ENCODE measurements around the gene P3R3URF. TPM values are rescaled to one million over a fixed set of nuclear protein-coding genes. Genes with fewer than 3 reads are reported as not detected.

Gene P3R3URF
- total RNA-seq, result not detected in 2 replicates

DNA sequence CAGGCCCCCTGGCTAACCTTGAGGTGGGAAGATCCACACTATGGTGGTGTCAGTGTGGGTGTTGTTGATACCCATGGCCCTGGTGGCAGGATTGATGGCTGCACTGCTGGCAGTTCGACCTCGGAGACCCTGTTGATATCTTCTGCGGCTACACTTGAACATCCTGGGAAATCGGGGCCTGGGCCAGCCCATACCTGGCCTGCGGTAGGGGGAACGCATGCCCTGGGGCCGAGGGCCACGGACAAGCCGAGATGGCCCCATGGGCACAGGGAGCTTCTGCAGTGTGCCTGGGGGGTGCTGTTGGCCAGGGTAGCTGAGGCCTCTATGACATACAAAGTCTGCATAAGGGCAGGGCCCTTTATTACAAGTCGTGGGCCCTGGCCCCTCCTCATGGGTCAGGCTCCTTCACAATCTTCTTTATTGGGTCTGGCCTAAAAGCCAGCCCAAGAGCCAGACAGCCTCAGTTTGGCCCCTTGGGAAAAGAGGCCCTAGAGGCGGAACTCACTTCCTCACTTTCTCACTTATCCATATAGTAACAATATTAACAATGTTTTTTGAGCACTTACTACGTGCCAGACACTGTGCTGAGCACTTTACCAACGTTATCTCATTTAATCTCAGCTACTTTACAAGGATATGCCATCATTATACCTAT, at the start of gene P3R3URF:
Gene P3R3URF (minus strand): TSS at position 278 of the 655 bp plus-strand sequence. CDS start 17 bp downstream, at position 261.

DNA sequence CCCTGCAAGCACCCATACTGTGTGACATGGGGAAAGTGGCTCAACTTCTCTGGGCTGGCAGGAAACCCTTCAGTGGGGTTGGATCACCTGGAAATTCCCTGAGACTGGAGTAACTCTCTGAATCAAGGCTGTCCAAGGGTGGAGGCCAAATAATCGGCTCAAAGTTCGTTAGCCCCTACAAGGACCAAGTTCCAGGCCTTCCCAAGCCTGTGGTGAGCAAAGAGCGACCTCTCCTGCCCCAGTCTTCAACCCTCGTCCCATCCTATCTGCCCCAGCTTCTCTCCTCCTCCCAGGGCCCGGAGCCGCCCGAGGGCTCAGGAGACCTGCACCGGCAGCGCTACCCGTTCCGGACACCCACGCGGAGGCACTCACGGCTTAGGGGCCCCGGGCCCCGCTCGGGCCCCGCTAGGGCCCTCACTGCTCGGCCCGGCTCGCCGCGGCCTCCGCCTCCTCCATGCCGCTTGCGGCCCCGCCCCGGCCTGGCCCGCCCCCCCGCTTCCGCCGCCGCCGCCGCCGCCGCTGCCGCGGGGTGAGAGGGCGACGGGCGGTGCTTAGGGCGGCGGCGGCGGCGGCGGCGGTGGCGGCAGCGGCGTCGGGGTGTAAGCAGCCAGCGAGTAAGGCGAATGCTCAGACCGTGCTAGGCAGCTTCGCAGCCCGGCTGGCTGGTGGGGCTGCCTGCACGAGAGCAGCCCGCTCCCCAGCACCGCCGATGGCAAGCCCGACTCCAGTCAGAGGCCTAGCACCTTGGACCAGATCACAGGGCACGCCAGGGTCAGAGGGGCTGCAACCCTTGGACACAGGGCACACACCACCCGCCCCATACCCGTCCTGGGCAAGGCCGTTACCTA, 21.9 kb upstream of the P3R3URF start, which contains the start of gene POMGNT1:
Gene POMGNT1 (minus strand): TSS at position 471 of the 848 bp plus-strand sequence. CDS start 613 bp downstream, outside the sequence.

DNA sequence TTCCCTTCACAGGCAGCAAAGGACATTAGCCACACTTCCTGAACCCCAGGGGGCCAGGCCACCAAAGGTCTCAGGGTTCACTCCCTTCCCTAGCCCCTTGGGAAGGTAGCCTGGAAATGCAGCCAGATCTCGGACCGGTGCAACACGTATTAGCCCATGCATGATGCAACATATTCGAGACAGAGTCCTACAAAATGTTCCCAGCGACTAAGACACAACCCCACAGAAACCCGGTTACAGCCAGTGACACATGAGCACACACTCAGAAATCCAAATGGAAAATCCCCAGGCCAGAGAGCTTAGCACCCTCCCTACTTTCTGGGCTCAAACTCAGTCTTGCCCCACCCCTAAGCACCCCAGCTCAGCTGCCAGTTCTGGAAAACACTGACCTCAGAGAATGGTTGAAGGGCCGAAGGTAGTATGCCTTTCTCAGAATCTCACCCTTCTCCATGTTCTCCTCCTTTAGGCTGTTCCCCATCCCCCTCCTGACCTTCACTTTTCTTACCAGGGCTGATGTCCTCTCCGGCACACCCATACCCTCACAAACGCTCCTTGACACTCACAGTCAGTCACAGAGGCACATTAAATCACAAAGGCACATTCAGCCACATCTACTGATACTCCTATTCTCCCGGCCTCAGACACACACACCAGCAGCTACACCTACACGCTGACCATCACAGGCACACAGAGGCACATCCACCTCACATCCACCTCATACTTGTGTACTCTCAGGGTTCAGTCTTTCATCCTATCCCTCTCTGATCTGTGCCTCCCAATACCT, 1.6 kb downstream of the P3R3URF start, which contains the start of gene TSPAN1:
Gene TSPAN1 (plus strand): TSS at position 640 of the 784 bp plus-strand sequence. CDS start 6,021 bp downstream, outside the sequence.

DNA sequence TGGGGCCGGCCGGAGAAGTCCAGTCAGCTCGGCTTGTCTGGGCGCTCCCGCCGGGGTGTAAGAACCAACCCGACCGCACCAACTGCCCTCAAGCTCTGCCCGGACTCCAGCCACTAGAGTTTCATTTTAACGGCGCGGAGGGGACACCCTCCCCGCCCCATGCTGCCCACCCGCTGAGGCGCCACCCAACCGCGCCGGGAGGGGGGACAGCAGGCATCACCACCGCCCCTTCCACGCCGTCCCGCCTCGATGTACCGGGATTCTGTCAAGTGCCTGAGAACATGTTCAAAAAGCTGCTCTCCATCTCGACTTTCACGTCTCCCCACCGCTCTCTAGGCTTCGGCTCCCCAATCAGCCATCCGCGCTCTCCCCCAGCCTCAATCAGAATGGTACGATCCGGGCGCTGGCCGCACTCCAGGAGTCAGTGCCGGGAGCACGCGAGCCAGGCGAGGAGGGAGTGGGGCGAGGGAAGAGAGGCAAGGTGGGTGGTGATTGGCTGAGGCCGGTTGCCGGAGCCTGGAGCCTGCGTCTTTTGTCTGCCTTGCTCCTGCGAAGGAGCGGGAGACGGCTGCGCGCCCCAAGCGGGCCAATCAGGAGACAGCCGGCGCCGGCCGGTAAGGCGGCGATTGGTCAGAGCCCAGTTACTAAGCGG, 43.6 kb downstream of the P3R3URF start, which contains the start of gene PIK3R3:
Gene PIK3R3 (minus strand): TSS at position 101 of the 652 bp plus-strand sequence. CDS start 677 bp downstream, outside the sequence.

Other genes with a start within 250 kb of the P3R3URF start
- gene PIK3R3, start 43.9 kb downstream of the P3R3URF start, total RNA-seq, result 1.0 and 3.3 TPM in 2 replicates
- 31.9 and 57.6 TPM in 2 replicates for gene TSPAN1, start 1.4 kb downstream of the P3R3URF start, total RNA-seq
- gene POMGNT1, start 21.9 kb upstream of the P3R3URF start, total RNA-seq, result 97.0 and 112 TPM in 2 replicates
- 7.8 and 10.1 TPM in 2 replicates for gene LURAP1, start 26.8 kb upstream of the P3R3URF start, total RNA-seq
- 3.1 and 7.3 TPM in 2 replicates for gene RAD54L, start 71.3 kb upstream of the P3R3URF start, total RNA-seq
- 68.7 and 90.7 TPM in 2 replicates for gene LRRC41, start 127.1 kb upstream of the P3R3URF start, total RNA-seq
- gene UQCRH, start 127.2 kb upstream of the P3R3URF start, total RNA-seq, result 487 and 601 TPM in 2 replicates
- gene NSUN4, start 164.3 kb upstream of the P3R3URF start, total RNA-seq, result 18.9 and 22.3 TPM in 2 replicates
- 9.8 and 11.6 TPM in 2 replicates for gene FAAH, start 217.8 kb upstream of the P3R3URF start, total RNA-seq